ENCODE data around the gene TJP1. TPM values are rescaled to one million over a fixed set of nuclear protein-coding genes. Genes with fewer than 3 reads are reported as not detected.

Gene TJP1
- total RNA-seq, 1 donor from 2014 or later: 0.44 TPM

DNA sequence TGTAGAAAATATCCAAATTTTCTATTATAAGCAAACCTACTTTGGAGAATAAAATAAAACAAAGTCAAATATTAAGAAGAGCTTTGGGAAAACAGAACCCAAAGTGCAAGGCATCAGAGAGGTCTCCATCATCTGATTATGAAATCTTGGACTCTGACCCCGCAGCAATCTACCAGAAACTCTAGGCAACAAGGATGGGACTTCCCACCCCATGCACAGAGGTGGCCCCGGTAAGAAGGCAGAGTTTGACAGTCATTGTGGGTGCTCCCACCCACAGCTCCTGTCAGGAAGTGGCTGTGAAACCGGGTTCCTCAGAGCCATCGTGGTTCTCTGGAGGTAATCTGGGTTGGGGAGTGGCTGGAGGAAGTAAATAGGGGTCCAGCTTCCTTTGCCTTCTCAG lies 37.0 kb upstream of the TJP1 start:
- DNase-seq (no peak), ATAC-seq (ENCODE audit: low read depth) (no peak)
- no peak for TF ChIP-seq CTCF (IDR thresholded peaks at IDR 0.05)
- CTCF ChIA-PET: no interaction called here
- no peaks in the 10 kb centered on the region for H3K4me1 Mint-ChIP-seq
- peaks cover 3% of the 10 kb centered on the region for H3K9me3 Mint-ChIP-seq
- no peak overlapping the region for H3K4me3 Mint-ChIP-seq
- H3K27me3 Mint-ChIP-seq: peaks cover 7% of the 10 kb centered on the region
- intact Hi-C loops (cut with micrococcal nuclease): no loop called here
- no peak overlapping the region for H3K27ac Mint-ChIP-seq
- H3K36me3 Mint-ChIP-seq (ENCODE audit: low read depth): no peaks in the 10 kb centered on the region
- POLR2A ChIA-PET: no interaction called here

DNA sequence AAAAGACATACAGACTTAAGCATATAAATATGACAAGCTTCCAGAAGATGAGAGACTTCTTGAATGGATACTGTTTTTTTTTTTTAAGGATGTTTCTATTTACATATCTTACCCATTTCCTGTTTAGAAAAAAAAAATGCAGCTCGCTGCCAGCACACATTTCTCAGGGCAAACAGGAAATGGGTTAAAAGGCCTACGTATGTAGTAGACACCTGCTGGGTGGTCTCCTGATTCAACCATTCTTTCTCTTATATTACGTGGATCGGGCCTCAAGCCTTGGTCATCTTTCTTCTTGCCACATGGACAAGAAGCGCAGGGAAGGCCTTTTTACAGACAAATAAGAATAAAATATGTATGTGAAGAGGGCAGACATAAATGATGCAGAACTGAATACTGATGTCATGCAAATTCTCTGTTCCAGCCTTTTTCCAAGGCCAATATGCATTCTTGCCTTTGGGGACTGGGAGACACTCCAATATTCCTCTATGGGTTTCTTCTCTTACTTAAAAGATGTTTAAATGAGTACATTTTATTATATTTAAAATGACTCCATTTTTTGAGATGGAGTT lies 35.0 kb upstream of the TJP1 start:
- TF ChIP-seq CTCF (IDR thresholded peaks at IDR 0.05): no peak
- no peak overlapping the region for H3K4me3 Mint-ChIP-seq

GRCh38 chr15:29854413-29854812 lies 32.1 kb upstream of the TJP1 start:
- no peak for DNase-seq
- no peak for TF ChIP-seq CTCF (IDR thresholded peaks at IDR 0.05)
- H3K36me3 Mint-ChIP-seq (ENCODE audit: low read depth): no peaks in the 10 kb centered on the region
- H3K9me3 Mint-ChIP-seq: peaks cover 3% of the 10 kb centered on the region
- no peak for ATAC-seq (ENCODE audit: low read depth)
- no peak overlapping the region for H3K4me3 Mint-ChIP-seq
- no peaks in the 10 kb centered on the region for H3K4me1 Mint-ChIP-seq
- POLR2A ChIA-PET: no interaction called here
- CTCF ChIA-PET: no interaction called here
- intact Hi-C loops (cut with micrococcal nuclease): no loop called here
- no peaks in the 10 kb centered on the region for H3K27me3 Mint-ChIP-seq
- H3K27ac Mint-ChIP-seq: no peak overlapping the region

More for the DNA sequence above, 35.0 kb upstream of the TJP1 start:
- H3K27ac Mint-ChIP-seq: no peak overlapping the region
- peaks cover 3% of the 10 kb centered on the region for H3K9me3 Mint-ChIP-seq
- H3K4me1 Mint-ChIP-seq: no peaks in the 10 kb centered on the region
- H3K36me3 Mint-ChIP-seq (ENCODE audit: low read depth): no peaks in the 10 kb centered on the region
- CTCF ChIA-PET: no interaction called here
- peaks cover 6% of the 10 kb centered on the region for H3K27me3 Mint-ChIP-seq
- DNase-seq (no peak), ATAC-seq (ENCODE audit: low read depth) (no peak)
- POLR2A ChIA-PET: no interaction called here
- intact Hi-C loops (cut with micrococcal nuclease): no loop called here

DNA sequence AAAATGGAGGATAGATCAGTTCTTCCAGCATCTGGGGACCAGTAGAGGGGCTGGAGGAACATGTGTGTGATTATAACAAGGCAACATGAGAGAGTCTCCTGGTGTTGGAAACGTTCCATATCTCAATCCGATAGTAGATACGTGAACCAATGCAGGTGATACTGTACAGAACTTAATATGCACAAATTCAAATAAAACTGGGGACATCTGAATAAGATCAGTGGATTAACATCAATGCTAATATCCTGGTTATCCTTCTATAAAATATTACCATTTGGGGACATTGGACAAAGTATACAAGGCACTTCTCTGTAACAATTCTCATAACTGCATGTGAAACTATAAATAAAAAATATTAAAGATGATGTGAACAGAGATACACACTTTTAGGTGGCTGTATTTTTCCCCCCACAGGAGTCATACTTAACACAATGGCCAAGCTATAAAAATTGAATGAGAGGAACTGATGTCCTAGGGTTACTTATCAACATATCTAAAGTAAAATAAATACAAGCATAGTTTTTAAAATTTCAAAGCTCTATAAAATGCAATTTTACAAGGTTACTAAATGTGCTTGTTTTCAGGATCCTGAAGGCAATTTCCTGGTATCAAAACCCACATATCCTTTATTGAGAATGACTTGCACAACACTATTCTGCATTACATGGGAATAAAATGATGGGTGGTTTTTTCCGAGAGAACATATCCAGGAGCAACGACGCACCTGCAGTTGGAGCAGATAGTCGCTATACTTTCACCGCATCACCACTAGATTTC lies 31.1 kb upstream of the TJP1 start:
- Mint-ChIP-seq H3K27ac (no peak overlapping the region), H3K4me1 (no peaks in the 10 kb centered on the region), H3K36me3 (ENCODE audit: low read depth) (no peaks in the 10 kb centered on the region), H3K4me3 (no peak overlapping the region), H3K9me3 (peaks cover 3% of the 10 kb centered on the region), H3K27me3 (no peaks in the 10 kb centered on the region)
- no peak for TF ChIP-seq CTCF (IDR thresholded peaks at IDR 0.05)
- intact Hi-C loops (cut with micrococcal nuclease): no loop called here
- DNase-seq: no peak
- no peak for ATAC-seq (ENCODE audit: low read depth)
- ChIA-PET CTCF (no interaction called here), POLR2A (no interaction called here)

DNA sequence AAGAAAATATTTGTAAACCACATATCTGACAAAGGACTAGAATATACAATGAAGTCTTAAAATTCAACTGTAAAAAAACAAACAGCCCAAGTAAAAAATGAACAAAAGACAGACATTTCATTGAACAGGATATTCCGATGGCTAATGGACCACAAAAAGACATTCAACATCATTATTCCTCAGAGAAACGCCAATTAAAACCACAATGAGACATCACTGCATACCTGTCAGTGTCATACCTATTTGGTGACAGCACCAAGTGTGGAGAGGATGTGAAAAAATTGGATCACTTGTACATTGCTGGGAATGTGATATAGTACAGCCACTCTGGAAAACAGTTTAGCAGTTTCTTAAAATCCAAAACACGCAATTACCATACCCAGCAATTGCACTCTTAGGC lies 29.9 kb upstream of the TJP1 start:
- no peaks in the 10 kb centered on the region for H3K27me3 Mint-ChIP-seq
- no peak overlapping the region for H3K27ac Mint-ChIP-seq
- peaks cover 8% of the 10 kb centered on the region for H3K9me3 Mint-ChIP-seq
- ATAC-seq (ENCODE audit: low read depth) (no peak), DNase-seq (no peak)
- H3K4me1 Mint-ChIP-seq: no peaks in the 10 kb centered on the region
- ChIA-PET POLR2A (no interaction called here), CTCF (no interaction called here)
- intact Hi-C loops (cut with micrococcal nuclease): no loop called here
- no peak overlapping the region for H3K4me3 Mint-ChIP-seq
- no peak for TF ChIP-seq CTCF (IDR thresholded peaks at IDR 0.05)
- no peaks in the 10 kb centered on the region for H3K36me3 Mint-ChIP-seq (ENCODE audit: low read depth)

Data from activated B cell treated with CpG ODN at 0.5 μM for 24 hours (primary cell).